Natural killer cell (primary cell): ENCODE results near the gene ZC2HC1C. TPM values are rescaled to one million over a fixed set of nuclear protein-coding genes. Genes with fewer than 3 reads are reported as not detected.

Source experiments
- ATAC-seq, 3 donors: fragments of 150-1000 bp in 2 of 3; fragments of 200-7000 bp in 1 of 3; cut with Tn5 transposase; 1 replicate in 1 of 3; 2 replicates in 2 of 3; pipeline ENCODE4 v1.10.0; 2021; ENCODE audit warnings: mild to moderate bottlenecking in 2 of 3, moderate library complexity in 2 of 3
- DNase-seq, 2 donors: peaks; one replicate each; pipeline versions ENCODE4 v3.0.0 to v3.0.0-alpha.2; 2013 to 2021; ENCODE audit warnings: mixed read lengths in 1 of 2
- H3K27ac ChIP-seq: one replicate; pipeline ENCODE4 v1.5.1; 2013; ENCODE audit warnings: mild to moderate bottlenecking, low read length
- H3K27me3 ChIP-seq: one replicate; pipeline ENCODE4 v1.6.1; 2013; ENCODE audit warnings: low read length; ENCODE audit not compliant: control insufficient read depth, insufficient read depth
- H3K36me3 ChIP-seq: one replicate; pipeline ENCODE4 v1.6.1; 2013; ENCODE audit warnings: low read length; ENCODE audit not compliant: control insufficient read depth, insufficient read depth
- H3K4me1 ChIP-seq: one replicate; pipeline ENCODE4 v1.6.1; 2013; ENCODE audit warnings: low read length; ENCODE audit not compliant: control insufficient read depth, insufficient read depth
- H3K4me3 ChIP-seq: one replicate; pipeline ENCODE4 v1.5.1; 2013; ENCODE audit warnings: low read length
- H3K9me3 ChIP-seq: one replicate; pipeline ENCODE4 v1.6.1; 2013; ENCODE audit warnings: low read length; ENCODE audit not compliant: control insufficient read depth, insufficient read depth
- H3K27ac Mint-ChIP-seq, 2 donors: one replicate each; pipeline ENCODE4 v1.8.0; 2022; ENCODE audit warnings: mild to moderate bottlenecking in 2 of 2, mixed read lengths in 2 of 2, moderate library complexity in 1 of 2
- H3K27me3 Mint-ChIP-seq, 2 donors: one replicate each; pipeline ENCODE4 v1.8.0; 2022; ENCODE audit warnings: low read depth in 2 of 2, mixed read lengths in 2 of 2
- H3K36me3 Mint-ChIP-seq: one replicate; pipeline ENCODE4 v1.8.0; 2022; ENCODE audit warnings: mixed read lengths
- H3K4me1 Mint-ChIP-seq, 2 donors: one replicate each; pipeline ENCODE4 v1.8.0; 2022; ENCODE audit warnings: mixed read lengths in 2 of 2
- H3K4me3 Mint-ChIP-seq: one replicate; pipeline ENCODE4 v1.8.0; 2022; ENCODE audit warnings: mild to moderate bottlenecking, moderate library complexity, mixed read lengths
- H3K9me3 Mint-ChIP-seq, 2 donors: one replicate each; pipeline ENCODE4 v1.8.0; 2022; ENCODE audit warnings: mixed read lengths in 2 of 2
- CTCF ChIP-seq: fragments of 200-600 bp; IDR thresholded peaks from one replicate; pipeline ENCODE4 v1.8.0; 2022; ENCODE audit warnings: antibody characterized with exemption
- WGBS: methylation state at CpG from one replicate; pipeline ENCODE4 v1.1.7; 2013; ENCODE audit warnings: missing lambda C conversion rate; ENCODE audit not compliant: insufficient coverage; 5-methylcytosine and 5-hydroxymethylcytosine counted together
- intact Hi-C: fragments of 100-400 bp; cut with micrococcal nuclease; formaldehyde crosslinking; loops from one replicate; pipeline ENCODE4 v1.14.2; 2022
- total RNA-seq, 4 donors: library from RNA; stranded (reverse); fragments of 120-200 nt in 1 of 4; gene quantifications; one replicate each; pipeline versions ENCODE4 v1.2.3 to v1.2.4, GENCODE V29; 2013 to 2022

The ZC2HC1C gene
- total RNA-seq, 3 donors from 2014 or later (not counting 1 experiment from before 2014, with no cell fraction given) = 0.55 TPM; not detected in 2

DNA sequence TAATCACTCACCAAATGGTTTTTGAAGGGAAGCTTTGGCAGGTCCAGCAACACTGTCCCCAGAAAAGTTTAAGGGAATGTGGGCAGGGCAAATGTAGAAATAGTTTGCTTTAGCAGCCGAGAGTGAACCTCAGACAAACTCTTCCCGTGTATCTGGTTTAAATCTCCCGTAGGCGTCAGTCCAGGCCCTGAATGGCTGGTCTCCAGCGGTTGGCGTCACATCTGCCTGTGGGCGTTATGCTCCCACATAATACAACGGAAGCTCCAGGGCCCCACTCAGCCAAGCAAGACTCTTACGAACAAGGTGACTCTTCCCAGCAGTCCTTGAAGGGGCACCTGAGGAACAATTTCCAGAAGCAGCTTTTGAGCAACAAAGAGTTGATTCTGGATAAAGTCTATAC lies 942 bp downstream of the ZC2HC1C start:
- ATAC-seq (no peak), DNase-seq (no peak)
- Histone ChIP-seq H3K4me1 (peaks cover 7% of the 10 kb centered on the region), H3K27ac (no peak overlapping the region), H3K4me3 (no peak overlapping the region), H3K27me3 (no peaks in the 10 kb centered on the region), H3K36me3 (no peaks in the 10 kb centered on the region), H3K9me3 (no peaks in the 10 kb centered on the region)
- Mint-ChIP-seq H3K4me3 (no peak overlapping the region), H3K36me3 (no peaks in the 10 kb centered on the region), H3K9me3 (no peaks in the 10 kb centered on the region), H3K27me3 (no peaks in the 10 kb centered on the region), H3K4me1 (peaks cover 0 to 4% of the 10 kb centered on the region in 2 donors), H3K27ac (no peak overlapping the region)
- intact Hi-C loops = no loop called here
- 91% methylated on average over 9 of the region's 9 CpGs for WGBS
- TF ChIP-seq CTCF = no peak

GRCh38 chr14:75077794-75078193 lies 8.4 kb downstream of the ZC2HC1C start:
- Mint-ChIP-seq H3K27ac (no peak overlapping the region), H3K27me3 (no peaks in the 10 kb centered on the region), H3K4me1 (no peaks in the 10 kb centered on the region), H3K4me3 (no peak overlapping the region), H3K9me3 (no peaks in the 10 kb centered on the region), H3K36me3 (no peaks in the 10 kb centered on the region)
- no peak for ATAC-seq
- Histone ChIP-seq H3K9me3 (no peaks in the 10 kb centered on the region), H3K4me1 (no peaks in the 10 kb centered on the region), H3K36me3 (peaks cover 10% of the 10 kb centered on the region), H3K27ac (no peak overlapping the region), H3K4me3 (no peak overlapping the region), H3K27me3 (no peaks in the 10 kb centered on the region)
- no peak for TF ChIP-seq CTCF
- no peak for DNase-seq
- intact Hi-C loops = no loop called here

DNA sequence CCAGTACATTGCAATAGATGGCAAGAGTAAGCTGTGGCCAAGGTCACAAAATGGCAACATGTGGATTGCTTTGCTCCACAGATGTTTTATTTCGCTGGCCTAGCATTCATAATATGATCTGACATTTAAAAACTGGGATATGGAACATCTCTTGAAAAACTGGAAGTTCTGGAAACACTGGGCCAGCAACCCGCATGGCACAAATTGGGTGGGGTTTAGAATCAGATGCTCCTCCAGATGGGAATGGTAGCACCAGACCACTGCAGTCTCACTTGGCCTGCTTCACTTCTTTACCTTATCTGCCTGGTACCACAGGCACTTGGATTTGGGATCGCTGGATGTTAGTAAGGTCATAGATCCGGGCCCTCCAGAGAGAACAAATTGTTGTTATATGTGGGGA lies 10.1 kb downstream of the ZC2HC1C start:
- 47% methylated on average over 4 of the region's 4 CpGs for WGBS
- TF ChIP-seq CTCF = no peak

DNA sequence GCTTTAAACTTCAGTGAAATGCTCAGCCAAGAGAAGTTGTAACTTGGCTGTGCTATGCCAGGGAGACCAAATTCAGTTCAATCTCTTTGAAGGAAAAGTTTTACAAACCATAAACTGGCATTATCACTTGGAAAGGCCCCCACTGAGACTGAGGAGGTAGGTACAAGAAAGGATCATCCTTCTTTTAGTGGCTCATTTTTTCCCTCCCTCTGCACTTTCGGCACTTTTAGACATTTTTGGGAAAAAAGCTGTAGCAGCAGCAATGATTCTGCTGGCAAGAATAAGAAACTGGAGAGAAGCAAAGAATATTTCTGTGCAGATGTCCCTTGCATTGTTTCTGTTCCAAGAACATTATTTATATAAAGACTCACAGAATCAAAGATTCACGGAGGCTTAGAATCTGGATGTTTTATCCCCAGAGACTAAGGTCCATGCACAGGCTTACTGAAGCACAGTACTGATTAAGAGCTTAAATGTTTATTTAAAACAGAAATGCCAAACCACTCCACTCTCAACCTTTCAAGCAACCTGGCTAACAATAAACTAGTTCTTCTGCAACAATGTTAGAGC lies 12.3 kb downstream of the ZC2HC1C start:
- Mint-ChIP-seq H3K27me3 (no peaks in the 10 kb centered on the region), H3K4me3 (no peak overlapping the region), H3K4me1 (no peaks in the 10 kb centered on the region), H3K9me3 (no peaks in the 10 kb centered on the region), H3K36me3 (no peaks in the 10 kb centered on the region), H3K27ac (no peak overlapping the region)
- Histone ChIP-seq H3K27me3 (no peaks in the 10 kb centered on the region), H3K4me3 (no peak overlapping the region), H3K9me3 (no peaks in the 10 kb centered on the region), H3K4me1 (no peaks in the 10 kb centered on the region), H3K27ac (no peak overlapping the region), H3K36me3 (peaks cover 45% of the 10 kb centered on the region)
- DNase-seq = no peak
- TF ChIP-seq CTCF = no peak
- ATAC-seq = no peak
- WGBS = 100% methylated on average over 2 of the region's 2 CpGs
- intact Hi-C loops = no loop called here

More for the DNA sequence above, 10.1 kb downstream of the ZC2HC1C start:
- H3K36me3 ChIP-seq = peaks cover 27% of the 10 kb centered on the region
- Mint-ChIP-seq H3K4me1 (no peaks in the 10 kb centered on the region), H3K4me3 (no peak overlapping the region), H3K27ac (no peak overlapping the region), H3K9me3 (no peaks in the 10 kb centered on the region), H3K36me3 (no peaks in the 10 kb centered on the region), H3K27me3 (no peaks in the 10 kb centered on the region)
- H3K27me3 ChIP-seq = no peaks in the 10 kb centered on the region
- no peak overlapping the region for H3K27ac ChIP-seq
- H3K4me1 ChIP-seq = no peaks in the 10 kb centered on the region
- ATAC-seq (no peak), DNase-seq (no peak)
- H3K9me3 ChIP-seq = no peaks in the 10 kb centered on the region
- no peak overlapping the region for H3K4me3 ChIP-seq
- intact Hi-C loops = no loop called here
